GM18505 (cell line): ENCODE results near the gene ATP6V1D.

Source experiments
- ATAC-seq: cut with Tn5 transposase; IDR thresholded peaks from one replicate; pipeline ENCODE4 v1.9.1; 2021; ENCODE audit not compliant: unreplicated experiment
- POLR2A ChIP-seq: IDR thresholded peaks from 4 replicates; pipeline ENCODE4 v1.6.1; 2011; ENCODE audit warnings: borderline replicate concordance; ENCODE audit not compliant: insufficient read depth, insufficient read length; ENCODE audit errors: extremely low read depth

ATP6V1D gene

DNA sequence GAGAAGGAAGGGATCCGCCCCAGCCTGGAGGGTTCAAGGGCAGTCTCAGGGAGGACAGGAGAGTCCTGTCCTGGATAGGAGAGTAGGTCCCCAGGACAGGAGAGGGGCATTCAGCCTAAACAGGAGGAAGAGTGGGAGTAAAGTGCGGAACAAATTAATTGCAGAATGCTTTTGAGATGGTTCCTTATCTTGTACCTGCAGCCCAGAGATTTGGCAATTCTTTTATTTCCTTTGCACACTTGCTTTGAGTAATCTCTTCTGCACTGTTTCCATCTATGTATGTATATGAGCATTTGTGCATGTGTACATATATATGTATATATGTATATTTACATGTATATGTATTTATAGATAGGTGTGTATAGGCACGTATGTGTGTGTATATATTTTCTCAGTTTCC lies 29.7 kb upstream of the ATP6V1D start:
- ATAC-seq, result no peak
- TF ChIP-seq POLR2A, result no peak

DNA sequence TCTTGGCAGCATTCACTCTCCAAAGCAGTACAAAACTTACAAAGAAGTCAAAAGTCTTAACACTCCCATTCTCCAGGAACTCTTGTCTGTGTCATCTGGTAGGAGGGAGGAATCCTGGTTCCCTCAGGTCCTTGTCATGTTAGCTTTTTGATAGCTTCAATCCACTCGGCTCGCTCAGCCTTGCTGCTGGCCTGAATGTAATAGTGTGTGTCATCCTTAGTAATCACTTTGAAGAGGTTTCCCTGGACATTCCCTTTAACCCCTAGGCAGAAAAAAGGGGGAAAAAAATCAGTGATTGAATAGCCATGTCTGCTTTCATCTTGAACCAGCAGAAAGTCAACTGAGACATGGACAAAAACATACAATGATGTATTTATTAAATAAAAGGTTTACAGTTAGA lies 27.6 kb upstream of the ATP6V1D start:
- no peak for TF ChIP-seq POLR2A
- ATAC-seq, result no peak

DNA sequence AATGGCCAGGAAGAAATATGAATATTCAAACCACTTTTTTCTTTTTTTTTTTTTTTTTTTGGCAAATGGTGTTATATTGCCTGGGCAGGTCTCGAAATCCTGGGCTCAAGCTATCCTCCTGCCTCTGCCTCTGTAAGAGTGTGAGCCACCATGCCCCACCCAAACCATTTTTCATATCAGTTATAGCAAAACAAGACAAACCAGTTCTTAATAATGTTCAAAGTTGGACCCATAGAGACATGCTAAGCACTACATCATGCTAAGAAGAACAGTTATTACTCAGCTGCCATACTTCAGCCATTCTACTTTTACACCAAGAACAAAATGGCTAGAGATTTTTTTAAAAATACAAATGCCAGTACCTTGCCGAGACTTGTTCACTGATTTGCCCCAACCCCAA lies 26.0 kb upstream of the ATP6V1D start:
- TF ChIP-seq POLR2A, result no peak
- ATAC-seq, result no peak

DNA sequence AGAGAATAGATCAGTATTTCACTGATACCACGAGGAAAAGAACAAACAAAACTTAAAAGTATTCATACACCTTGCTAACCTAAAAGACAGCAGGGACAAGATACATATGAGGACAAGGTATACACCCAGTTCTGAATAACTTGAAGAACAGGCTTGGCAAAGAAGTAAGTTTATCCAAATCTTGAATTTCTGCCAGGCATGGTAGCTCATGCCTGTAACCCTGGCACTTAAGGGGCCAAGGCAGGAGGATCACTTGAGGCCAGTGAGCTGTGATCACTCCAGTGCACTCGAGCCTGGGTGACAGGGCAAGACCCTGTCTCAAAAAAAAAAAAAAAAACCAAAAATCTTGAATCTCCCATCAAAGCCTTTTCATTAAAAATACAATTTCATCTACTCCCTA lies 25.5 kb upstream of the ATP6V1D start:
- TF ChIP-seq POLR2A, result no peak
- ATAC-seq, result no peak

DNA sequence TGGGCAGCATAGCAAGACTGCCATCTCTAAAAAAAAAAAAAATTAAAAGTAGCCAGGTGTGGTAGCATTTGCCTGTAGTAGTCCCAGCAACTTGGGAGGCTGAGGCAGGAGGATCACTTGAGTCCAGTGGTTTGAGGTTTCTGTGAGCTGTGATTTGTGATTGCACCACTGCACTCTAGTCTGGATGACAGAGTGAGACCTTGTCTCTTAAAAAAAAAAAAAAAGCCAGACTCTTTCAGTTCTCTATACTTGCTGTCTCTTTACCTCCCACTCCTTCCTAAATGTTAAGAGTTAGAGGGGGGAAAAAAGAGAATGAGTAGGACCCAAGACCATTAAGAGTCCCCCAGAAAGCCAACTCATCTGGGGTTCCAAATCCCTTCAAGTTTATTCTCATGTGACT lies 18.3 kb upstream of the ATP6V1D start:
- TF ChIP-seq POLR2A, result no peak
- no peak for ATAC-seq

DNA sequence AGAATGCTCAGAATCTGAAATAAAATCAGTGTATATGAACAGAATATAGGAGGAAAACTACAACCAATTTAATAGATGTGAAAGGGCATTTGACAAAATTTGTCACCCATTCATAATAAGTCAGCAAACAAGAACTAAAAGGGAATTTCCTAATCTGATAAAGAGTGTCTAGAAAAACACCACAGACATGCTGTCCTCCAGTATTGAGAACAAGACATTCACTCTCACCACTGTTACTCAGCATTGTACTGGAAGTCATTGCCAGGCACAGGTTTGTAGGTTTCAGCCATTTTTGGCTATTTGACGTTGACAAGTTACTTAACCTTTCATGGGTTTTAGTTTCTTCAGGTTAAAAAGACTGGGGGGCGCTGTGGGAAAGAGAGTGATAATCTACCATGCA lies 13.7 kb upstream of the ATP6V1D start:
- no peak for TF ChIP-seq POLR2A
- ATAC-seq, result no peak

DNA sequence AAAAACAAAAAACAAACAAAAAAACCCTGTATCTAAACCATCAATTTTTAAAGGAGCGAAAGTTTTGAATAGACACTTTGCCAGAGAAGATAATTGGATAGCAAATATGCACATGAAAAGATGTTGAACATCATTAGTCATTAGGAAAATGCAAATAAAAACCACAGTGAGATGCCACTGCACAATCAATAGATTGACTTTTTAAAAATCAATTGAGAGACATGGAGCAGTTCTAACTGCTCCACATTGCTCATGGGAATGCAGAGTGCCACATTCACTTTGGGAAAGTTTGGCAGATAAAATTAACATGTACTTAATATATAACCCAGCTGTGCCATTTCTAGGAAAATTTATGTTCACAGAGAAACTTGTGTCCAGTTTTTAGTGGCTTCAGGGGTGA lies 13.2 kb upstream of the ATP6V1D start:
- TF ChIP-seq POLR2A, result no peak
- no peak for ATAC-seq

DNA sequence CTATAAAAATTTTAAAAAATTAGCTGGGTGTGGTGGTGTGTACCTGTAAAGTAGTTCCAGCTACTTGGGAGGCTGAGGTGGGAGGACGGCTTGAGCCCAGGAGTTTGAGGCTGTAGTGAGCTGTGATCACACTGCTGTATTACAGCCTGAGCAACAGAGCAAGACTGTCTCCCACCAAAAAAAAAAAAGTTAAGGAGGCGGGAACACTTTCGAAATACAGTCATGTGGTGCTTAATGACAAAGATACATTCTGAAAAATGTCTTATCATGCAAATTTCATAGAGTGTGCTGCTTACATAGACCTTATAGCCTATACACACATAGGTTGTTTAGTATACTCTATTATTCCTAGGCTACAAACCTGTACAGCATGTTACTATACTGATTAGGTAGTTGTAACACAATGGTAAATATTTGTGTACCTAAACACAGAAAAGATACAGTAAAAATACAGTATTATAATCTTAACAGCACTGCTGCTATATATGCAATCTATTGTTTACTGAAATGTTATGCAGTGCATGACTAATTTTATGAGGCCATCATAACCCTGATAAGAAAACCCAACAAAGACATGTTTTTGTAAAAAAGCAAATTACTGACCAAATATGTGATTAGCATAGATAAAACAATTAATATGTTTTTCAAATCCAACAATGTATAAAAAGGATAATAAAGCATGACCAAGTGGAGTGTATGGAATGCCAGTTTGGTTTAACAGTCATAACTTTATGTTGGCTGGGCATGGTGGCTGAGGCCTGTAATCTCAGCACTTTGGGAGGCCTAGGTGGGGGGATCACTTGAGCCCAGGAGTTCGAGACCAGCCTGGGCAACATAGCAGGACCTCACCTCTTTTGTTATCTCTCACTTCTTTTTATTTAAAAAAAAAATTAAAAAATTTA lies 11.9 kb upstream of the ATP6V1D start:
- TF ChIP-seq POLR2A, result no peak
- ATAC-seq, result no peak

DNA sequence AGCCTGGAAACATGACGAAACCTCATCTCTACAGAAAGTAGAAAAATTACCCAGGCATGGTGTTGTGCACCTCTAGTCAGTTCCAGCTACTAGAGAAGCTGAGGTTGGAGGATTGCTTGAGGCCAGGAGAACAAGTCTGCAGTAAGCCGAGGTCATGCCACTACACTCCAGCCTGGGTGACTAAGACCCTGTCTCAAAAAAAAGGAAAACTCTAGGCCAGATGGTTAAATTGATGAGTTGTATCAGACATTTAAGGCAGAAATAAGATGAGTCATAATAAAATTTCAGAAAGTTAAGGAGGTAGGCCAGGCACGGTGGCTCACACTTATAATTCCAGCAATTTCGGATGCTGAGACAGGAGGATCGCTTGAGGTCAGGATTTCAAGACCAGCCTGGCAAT lies 11.2 kb upstream of the ATP6V1D start:
- no peak for ATAC-seq
- TF ChIP-seq POLR2A, result no peak

DNA sequence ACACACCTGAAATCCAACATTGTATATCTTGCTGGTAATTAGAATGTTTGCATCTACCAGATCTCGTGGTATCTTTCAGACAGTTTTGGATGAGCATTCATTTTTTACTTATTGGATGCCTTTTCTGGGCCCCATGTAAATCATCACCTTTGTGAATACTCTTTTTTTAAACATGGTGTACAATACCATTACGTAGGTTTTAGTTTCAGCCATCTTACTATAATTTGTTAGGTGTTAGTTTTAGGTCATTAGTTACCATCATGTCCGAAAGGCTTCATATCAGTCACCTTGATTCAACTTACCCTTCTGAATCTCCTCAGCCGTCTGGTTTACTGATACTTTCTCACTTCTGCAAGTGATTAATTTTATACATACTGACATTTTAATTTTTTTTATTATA lies 5.9 kb upstream of the ATP6V1D start:
- ATAC-seq, result no peak
- no peak for TF ChIP-seq POLR2A

DNA sequence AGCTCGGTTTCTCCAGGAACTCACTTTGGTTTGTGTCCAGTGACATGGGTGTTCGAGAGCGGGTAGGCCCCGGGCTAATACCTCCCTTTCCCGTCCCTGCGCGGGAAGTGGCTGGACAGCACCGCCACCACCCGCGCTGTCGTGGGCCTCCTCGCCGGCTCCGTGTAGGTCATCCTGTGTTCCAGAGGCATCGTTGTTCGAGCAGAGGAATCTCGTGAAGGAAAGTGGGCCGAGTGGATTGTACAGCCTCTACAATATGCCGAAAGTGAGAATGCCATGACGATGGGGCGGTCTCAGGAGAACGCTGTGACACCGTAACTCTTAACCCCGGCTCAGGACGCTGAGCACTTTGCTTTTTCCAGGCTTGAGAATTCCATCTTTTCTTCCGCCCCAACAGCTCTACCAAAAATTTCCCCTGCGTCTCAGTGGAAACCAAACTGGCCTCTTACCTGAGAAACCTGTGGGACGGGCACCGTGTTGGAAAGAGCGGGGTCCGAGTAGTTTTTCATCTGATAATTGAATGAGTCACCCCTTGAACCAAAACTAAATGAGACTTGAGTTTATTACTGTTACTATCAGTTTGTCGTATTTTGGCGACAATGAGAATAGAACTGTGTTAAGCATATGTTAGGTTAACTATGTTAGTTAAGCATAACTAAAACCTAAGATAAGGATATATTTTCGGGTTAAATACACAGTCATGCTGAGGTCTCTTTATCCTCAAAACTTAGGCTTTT lies 1.0 kb upstream of the ATP6V1D start:
- no peak for ATAC-seq
- TF ChIP-seq POLR2A, result no peak

DNA sequence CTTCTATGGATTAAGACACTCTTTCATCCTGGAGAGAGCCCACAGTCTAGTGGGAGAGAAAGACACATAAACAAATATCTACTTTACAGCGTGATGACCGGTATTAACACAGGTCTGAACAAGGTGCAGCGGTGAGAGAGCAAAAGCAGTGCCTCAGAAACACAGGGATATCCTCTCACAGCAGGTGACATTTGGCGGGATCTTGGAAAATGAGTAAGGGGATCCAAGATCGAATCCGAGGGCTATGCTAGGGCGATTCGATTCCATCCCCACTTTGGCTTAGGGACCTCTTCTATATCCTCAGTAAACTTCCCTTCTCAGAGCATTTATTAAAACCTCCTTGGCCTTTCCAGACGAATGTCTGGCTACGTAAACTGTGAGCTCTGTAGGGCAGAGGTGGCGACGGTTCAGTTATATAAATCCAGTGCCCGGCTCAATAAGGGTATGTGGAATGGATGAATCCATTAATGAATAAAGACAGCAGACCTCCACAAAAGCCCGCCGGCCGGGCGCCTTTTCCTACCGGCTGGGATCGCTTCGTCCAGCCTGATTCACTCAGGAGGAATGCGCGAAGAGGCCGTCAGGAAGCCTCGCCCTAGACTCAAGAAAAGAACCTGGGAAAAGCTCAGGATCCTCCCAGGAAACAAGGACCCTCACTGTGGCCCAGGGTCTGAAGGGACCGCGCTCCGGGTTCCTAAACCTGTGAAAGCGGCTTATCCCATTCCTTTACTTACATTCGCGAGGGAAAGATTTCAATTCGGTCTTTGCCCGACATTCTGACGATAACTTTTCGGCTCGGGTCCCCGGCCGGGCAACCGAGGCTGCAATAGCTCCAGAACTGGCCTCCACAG lies 455 bp downstream of the ATP6V1D start:
- peak; percentile 61 for TF ChIP-seq POLR2A
- peak; percentile 1 for ATAC-seq

DNA sequence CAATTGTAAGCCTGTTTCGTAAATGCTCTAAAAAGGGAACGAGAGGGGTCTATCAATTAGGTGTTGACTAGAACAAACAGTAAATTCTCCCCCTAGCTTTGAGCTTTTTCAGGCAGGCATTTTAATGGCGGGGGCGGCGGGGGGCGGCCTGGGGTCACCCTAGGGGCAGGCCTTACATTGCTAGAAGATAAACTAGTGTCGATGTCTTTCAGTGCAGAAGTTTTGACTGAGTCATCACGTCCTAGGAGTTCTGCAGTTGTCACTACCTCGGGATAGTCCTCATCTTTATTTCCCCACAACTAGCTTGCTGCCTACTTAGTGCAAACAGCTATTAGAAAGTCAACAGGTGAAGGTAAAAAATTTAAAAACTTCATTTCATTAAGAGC lies 1.6 kb downstream of the ATP6V1D start:
- no peak for ATAC-seq
- TF ChIP-seq POLR2A, result no peak

DNA sequence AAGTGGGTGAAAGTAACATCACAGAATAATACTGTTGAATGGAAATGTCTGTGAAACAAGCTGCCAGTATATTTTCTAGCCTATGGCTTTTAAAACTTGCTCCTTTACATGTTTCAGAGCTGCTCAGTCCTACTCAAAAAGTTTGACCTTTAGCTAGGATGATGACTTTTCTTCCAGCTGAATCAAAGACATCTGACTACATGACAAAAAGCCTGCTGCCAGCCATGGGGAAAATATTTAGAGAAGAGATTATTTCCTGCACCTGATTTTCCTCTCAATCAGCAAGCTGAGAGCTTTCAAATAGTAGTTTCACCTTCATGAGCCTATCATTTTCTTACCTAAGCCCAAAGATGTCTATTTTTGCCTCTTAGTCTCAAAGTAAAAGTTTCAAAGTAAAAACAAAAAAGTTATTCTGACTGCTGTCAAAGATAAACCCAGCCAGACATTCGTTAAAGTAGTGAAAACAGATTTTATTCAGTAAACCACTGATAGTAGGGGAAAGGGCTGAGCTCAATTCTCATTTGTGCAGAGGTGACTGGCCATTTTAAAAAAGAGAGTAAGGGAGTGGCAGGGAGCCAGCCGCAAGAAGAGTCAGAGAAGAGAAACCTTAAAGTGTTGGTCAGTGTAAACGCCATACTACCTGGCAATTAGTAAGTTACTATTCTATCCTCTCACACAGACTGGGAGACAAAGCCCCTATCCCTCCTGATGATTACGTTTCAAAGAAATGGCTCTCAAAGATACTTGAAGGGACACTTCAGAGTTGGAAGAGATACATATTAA lies 2.2 kb downstream of the ATP6V1D start:
- ATAC-seq, result no peak
- TF ChIP-seq POLR2A, result no peak

DNA sequence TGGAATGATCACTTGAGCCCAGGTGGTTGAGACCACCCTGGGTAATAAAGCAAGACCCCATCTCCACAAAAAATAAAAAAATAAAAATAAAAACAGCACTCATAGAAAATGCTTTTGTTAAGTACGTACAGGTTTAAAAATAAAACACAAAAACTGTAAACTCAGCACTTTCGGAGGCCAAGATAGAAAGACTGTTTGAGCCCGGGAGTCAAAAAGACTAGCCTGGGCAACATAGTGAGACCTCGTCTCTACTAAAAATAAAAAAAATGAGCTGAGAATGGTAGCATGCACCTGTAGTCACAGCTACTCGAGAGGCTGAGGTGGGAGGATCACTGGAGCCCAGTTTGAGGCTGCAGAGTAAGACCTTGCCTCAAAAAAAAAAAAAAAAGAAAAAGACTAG lies 7.5 kb downstream of the ATP6V1D start:
- ATAC-seq, result no peak
- TF ChIP-seq POLR2A, result no peak
